IPS DF 6.9 (cell line): Measurements from ENCODE around the gene COLEC11.

Source experiments
- DNase-seq: peaks from one replicate; pipeline ENCODE4 v3.0.0-alpha.2; 2013; ENCODE audit warnings: low read depth, low spot score
- H3K27ac ChIP-seq: one replicate; pipeline ENCODE4 v1.5.1; 2013; ENCODE audit warnings: low read length, control low read depth
- H3K27me3 ChIP-seq: 2 replicates; pipeline ENCODE4 v1.6.1; 2013; ENCODE audit warnings: mild to moderate bottlenecking, low read length; ENCODE audit not compliant: control insufficient read depth, insufficient read depth
- H3K36me3 ChIP-seq: 2 replicates; pipeline ENCODE4 v1.6.1; 2013; ENCODE audit warnings: low read length; ENCODE audit not compliant: control insufficient read depth, insufficient read depth
- H3K4me1 ChIP-seq: 2 replicates; pipeline ENCODE4 v1.6.1; 2013; ENCODE audit warnings: low read length; ENCODE audit not compliant: control insufficient read depth, insufficient read depth
- H3K4me3 ChIP-seq: 2 replicates; pipeline ENCODE4 v1.5.1; 2013; ENCODE audit warnings: mild to moderate bottlenecking, low read length
- H3K9me3 ChIP-seq: 2 replicates; pipeline ENCODE4 v1.6.1; 2013; ENCODE audit warnings: low read length, inconsistent platforms; ENCODE audit not compliant: control insufficient read depth, insufficient read depth
- WGBS: extraction: QIAGEN DNeasy Blood & Tissue Kit; methylation state at CpG from one replicate; pipeline ENCODE4 v1.1.7; 2013; ENCODE audit warnings: mixed read lengths, missing lambda C conversion rate; ENCODE audit not compliant: insufficient read length, insufficient coverage; 5-methylcytosine and 5-hydroxymethylcytosine counted together

COLEC11 gene

GRCh38 chr2:3641181-3641580 is 46.3 kb downstream of the COLEC11 start:
- Histone ChIP-seq H3K36me3 (no peaks in the 10 kb centered on the region), H3K4me1 (no peaks in the 10 kb centered on the region), H3K27me3 (no peaks in the 10 kb centered on the region), H3K9me3 (no peaks in the 10 kb centered on the region), H3K4me3 (no peak overlapping the region), H3K27ac (no peak overlapping the region)
- no CpG with 5 or more reads among the region's 13 CpGs for WGBS
- no peak for DNase-seq

DNA sequence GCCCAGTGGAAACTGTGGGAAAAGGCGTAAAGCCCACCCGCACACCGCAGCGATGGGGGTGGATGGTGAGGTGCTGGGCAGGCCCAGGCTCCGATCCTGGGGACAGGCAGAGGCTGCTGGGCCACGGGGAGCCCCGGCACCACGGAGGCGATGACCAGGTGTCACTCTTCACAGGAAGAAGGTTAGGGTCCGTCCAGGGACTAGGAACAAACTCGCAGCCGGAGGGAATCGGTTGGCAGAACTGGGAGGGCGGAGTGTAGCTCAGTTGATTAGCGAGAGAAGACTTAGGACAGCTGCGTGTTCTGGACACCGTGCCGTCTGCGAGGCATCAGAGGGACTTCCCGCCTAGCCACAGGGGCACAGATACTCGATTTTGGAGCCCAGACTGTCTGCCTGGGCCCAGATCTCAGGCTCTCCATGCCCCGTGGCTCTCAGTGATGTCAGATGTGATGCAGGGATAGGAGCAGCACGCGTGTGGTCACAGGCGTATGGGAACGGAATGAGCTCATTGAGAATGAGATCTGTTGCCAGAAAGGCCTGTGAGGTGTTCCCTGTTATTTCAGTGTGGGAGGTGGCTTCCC is 47.0 kb downstream of the COLEC11 start:
- Histone ChIP-seq H3K27me3 (no peaks in the 10 kb centered on the region), H3K36me3 (no peaks in the 10 kb centered on the region)
- WGBS: no CpG with 5 or more reads among the region's 26 CpGs

DNA sequence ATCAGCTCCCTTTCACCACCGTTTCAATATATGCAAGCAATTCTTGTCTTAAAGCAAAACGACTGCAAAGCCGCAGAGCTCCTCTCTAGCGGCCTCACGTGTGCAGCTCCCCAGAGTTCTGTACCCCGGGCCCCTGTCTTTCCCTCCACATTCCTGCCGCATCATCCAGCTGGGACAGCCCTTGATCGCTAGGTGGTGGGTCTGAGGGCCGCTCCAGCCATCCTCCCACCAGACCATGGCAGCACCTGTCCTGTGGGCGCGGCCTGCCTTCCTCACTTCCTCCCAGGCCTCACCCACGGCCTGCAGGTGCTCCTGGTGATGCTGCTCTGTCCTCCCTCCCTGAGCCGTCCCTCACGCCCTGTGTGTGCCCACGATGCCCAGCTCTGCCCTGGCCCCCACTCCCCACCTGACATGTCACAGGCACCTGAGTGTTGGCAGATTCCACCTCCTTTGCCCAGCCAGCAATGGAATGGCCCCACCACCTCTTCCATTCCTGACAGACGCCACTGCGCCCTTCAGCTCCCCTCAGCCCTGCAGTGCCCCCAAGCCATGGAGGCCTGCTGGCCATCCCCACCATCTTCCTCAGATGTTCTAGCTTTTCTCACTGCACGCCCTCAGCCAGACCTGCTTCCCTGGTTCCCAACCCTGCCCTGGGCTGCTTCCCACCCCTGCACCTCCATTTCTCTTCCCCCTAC is 47.8 kb downstream of the COLEC11 start:
- Histone ChIP-seq H3K36me3 (no peaks in the 10 kb centered on the region), H3K9me3 (no peaks in the 10 kb centered on the region), H3K4me3 (no peak overlapping the region), H3K27me3 (no peaks in the 10 kb centered on the region), H3K27ac (no peak overlapping the region), H3K4me1 (no peaks in the 10 kb centered on the region)
- no CpG with 5 or more reads among the region's 18 CpGs for WGBS
- no peak for DNase-seq

More for the DNA sequence above, 47.0 kb downstream of the COLEC11 start:
- no peaks in the 10 kb centered on the region for H3K9me3 ChIP-seq
- H3K4me1 ChIP-seq: no peaks in the 10 kb centered on the region
- no peak overlapping the region for H3K27ac ChIP-seq
- H3K4me3 ChIP-seq: no peak overlapping the region
- DNase-seq: no peak

DNA sequence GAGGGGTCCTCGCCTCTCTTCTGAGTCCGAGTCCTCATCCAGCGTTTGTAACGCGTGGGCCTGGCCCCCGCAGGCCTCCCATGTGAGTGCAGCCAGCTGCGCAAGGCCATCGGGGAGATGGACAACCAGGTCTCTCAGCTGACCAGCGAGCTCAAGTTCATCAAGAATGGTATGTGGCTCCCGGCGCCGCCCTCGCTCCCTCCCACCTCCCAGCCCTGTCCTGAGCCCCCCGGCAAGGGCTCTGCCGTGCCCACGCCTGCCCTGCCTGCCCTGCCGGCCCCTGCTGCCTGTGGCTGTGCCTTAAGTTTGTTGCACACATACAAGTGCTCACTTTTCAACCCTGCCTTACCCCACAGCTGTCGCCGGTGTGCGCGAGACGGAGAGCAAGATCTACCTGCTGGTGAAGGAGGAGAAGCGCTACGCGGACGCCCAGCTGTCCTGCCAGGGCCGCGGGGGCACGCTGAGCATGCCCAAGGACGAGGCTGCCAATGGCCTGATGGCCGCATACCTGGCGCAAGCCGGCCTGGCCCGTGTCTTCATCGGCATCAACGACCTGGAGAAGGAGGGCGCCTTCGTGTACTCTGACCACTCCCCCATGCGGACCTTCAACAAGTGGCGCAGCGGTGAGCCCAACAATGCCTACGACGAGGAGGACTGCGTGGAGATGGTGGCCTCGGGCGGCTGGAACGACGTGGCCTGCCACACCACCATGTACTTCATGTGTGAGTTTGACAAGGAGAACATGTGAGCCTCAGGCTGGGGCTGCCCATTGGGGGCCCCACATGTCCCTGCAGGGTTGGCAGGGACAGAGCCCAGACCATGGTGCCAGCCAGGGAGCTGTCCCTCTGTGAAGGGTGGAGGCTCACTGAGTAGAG is 48.7 kb downstream of the COLEC11 start:
- H3K27me3 ChIP-seq: no peaks in the 10 kb centered on the region
- H3K4me3 ChIP-seq: no peak overlapping the region
- no peaks in the 10 kb centered on the region for H3K4me1 ChIP-seq
- no peak for DNase-seq
- H3K27ac ChIP-seq: no peak overlapping the region
- H3K9me3 ChIP-seq: no peaks in the 10 kb centered on the region
- H3K36me3 ChIP-seq: no peaks in the 10 kb centered on the region
- no CpG with 5 or more reads among the region's 48 CpGs for WGBS

GRCh38 chr2:3644246-3644525 is 49.3 kb downstream of the COLEC11 start:
- no peaks in the 10 kb centered on the region for H3K9me3 ChIP-seq
- H3K4me1 ChIP-seq: no peaks in the 10 kb centered on the region
- no peaks in the 10 kb centered on the region for H3K27me3 ChIP-seq
- H3K4me3 ChIP-seq: no peak overlapping the region
- no peak for DNase-seq
- no peaks in the 10 kb centered on the region for H3K36me3 ChIP-seq
- H3K27ac ChIP-seq: no peak overlapping the region

DNA sequence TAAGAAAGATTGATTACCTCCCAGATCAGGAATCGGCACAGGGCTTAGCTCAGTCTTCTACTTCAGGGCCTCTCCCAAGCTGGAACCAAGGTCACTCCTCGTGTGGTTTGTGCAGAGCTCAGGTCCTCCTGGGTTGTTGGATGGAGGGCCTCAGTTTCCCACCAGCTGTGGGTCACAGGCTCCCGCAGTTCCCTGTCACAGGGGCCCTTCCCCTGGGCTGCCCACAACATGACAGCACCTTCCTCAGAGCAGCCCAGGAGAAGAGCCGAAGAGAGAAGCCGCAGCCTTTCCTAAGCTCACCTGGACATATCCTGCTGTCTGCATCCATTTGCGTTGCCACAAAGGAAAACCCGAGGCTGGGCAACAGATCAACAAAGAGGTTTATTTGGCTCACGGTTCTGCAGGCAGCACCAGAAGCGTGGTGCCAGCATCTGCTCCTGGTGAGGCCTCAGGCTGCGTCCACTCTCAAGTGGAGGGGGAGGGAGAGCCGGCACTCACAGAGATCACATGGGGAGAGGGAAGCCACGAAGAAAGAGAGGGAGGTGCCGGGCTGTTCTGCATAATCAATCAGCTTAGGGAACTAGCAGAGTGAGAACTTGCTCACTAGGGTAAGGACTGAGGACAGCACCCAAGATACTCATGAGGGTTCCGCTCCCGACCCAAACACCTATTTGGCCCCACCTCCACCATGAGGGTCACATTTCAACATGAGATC is 50.1 kb downstream of the COLEC11 start:
- no peak for DNase-seq
- no peak overlapping the region for H3K27ac ChIP-seq
- H3K36me3 ChIP-seq: no peaks in the 10 kb centered on the region
- WGBS: no CpG with 5 or more reads among the region's 15 CpGs
- no peak overlapping the region for H3K4me3 ChIP-seq
- H3K9me3 ChIP-seq: no peaks in the 10 kb centered on the region
- no peaks in the 10 kb centered on the region for H3K4me1 ChIP-seq
- H3K27me3 ChIP-seq: no peaks in the 10 kb centered on the region

DNA sequence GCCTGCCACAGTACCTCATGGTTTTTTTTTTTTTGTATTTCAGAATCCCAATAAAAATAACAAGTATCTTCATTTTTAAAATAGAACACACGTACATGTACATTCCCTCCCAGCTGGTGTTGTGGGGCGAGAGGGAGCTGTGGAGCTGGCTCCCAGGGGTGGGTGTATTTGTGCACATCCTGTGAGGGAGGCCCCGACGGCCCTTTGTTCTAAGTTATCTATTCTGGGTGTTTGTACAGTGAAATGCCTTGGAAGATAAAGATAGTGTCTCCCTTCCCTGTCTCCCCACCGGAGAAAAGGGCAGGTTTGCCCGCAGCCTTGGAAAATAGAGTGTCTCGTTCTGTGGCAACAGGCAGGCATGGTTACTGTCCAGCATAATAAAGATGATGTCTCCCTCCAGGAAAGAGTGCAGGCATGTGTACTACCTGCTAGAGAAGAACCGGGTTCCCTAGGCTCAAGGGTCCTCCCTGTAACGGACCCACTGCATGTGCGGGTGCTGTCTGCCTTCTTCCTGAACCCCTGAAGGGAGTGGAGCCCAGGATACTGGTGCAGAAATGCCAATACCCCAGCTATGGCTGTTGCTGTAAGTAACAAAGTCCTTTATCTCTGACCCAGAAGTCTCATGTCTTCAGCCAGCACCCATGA is 51.0 kb downstream of the COLEC11 start:
- Histone ChIP-seq H3K9me3 (no peaks in the 10 kb centered on the region), H3K4me3 (no peak overlapping the region), H3K27me3 (no peaks in the 10 kb centered on the region), H3K27ac (no peak overlapping the region), H3K36me3 (no peaks in the 10 kb centered on the region), H3K4me1 (no peaks in the 10 kb centered on the region)
- no CpG with 5 or more reads among the region's 10 CpGs for WGBS
- DNase-seq: no peak

- Histone ChIP-seq H3K4me1 (no peaks in the 10 kb centered on the region), H3K27ac (no peak overlapping the region), H3K4me3 (no peak overlapping the region), H3K27me3 (no peaks in the 10 kb centered on the region), H3K36me3 (no peaks in the 10 kb centered on the region), H3K9me3 (no peaks in the 10 kb centered on the region)
- no peak for DNase-seq
- WGBS: no CpG with 5 or more reads among the region's 8 CpGs
These were observed 51.5 kb downstream of the COLEC11 start for GRCh38 chr2:3646446-3646845.

DNA sequence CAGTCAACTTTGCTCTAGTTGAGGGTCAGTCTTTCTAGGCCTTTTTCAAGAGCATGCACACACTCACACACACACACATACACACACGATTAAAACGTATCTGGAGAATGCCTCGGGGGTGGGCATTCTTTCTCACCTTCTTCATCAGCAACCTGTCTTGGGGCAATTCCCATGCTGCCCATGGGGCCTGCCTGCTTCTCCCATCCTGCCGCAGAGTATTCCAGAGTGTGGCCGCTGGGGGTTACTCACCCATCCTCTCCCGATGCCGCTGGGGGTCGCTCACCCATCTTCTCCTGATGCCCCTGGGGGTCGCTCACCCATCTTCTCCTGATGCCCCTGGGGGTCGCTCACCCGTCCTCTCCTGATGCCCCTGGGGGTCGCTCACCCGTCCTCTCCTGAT is 52.3 kb downstream of the COLEC11 start:
- Histone ChIP-seq H3K4me1 (peaks cover 4% of the 10 kb centered on the region; the same call in 1 of the 2 replicates), H3K9me3 (no peaks in the 10 kb centered on the region), H3K36me3 (no peaks in the 10 kb centered on the region), H3K4me3 (no peak overlapping the region), H3K27ac (no peak overlapping the region), H3K27me3 (no peaks in the 10 kb centered on the region)
- no CpG with 5 or more reads among the region's 13 CpGs for WGBS
- no peak for DNase-seq
